HEK293 (cell line): ENCODE results near the gene ANO9.

Source experiments
- ATF2 ChIP-seq: fragments of 450-650 bp; formaldehyde crosslinking; IDR thresholded peaks from 2 replicates; pipeline ENCODE4 v1.5.1; 2016; ENCODE audit warnings: missing biosample characterization, missing genetic modification characterization, low read depth
- CTCF ChIP-seq: fragments of 450-650 bp; formaldehyde crosslinking; IDR thresholded peaks from 2 replicates; pipeline ENCODE4 v1.5.1; 2016; ENCODE audit warnings: missing biosample characterization, missing genetic modification characterization
- REPIN1 ChIP-seq: fragments of 450-650 bp; formaldehyde crosslinking; IDR thresholded peaks from 2 replicates; pipeline ENCODE4 v1.5.1; 2017; ENCODE audit warnings: missing biosample characterization, missing genetic modification characterization, low read depth
- YY1 ChIP-seq: fragments of 450-650 bp; formaldehyde crosslinking; IDR thresholded peaks from 2 replicates; pipeline ENCODE4 v1.5.1; 2018; ENCODE audit warnings: missing biosample characterization, missing genetic modification characterization
- ZNF121 ChIP-seq: fragments of 450-650 bp; formaldehyde crosslinking; IDR thresholded peaks from 2 replicates; pipeline ENCODE4 v1.5.1; 2016; ENCODE audit warnings: missing biosample characterization, missing genetic modification characterization
- ZNF416 ChIP-seq: fragments of 450-650 bp; formaldehyde crosslinking; IDR thresholded peaks from 2 replicates; pipeline ENCODE4 v1.5.1; 2016; ENCODE audit warnings: missing biosample characterization, missing genetic modification characterization
- ZNF48 ChIP-seq: fragments of 450-650 bp; formaldehyde crosslinking; IDR thresholded peaks from 2 replicates; pipeline ENCODE4 v1.5.1; 2016; ENCODE audit warnings: missing biosample characterization, missing genetic modification characterization
- ZNF610 ChIP-seq: fragments of 450-650 bp; formaldehyde crosslinking; IDR thresholded peaks from 2 replicates; pipeline ENCODE4 v1.5.1; 2016; ENCODE audit warnings: missing biosample characterization, missing genetic modification characterization, borderline replicate concordance

- TF ChIP-seq ZNF121 (tag by site-specific recombination) (no peak), YY1 (tag by site-specific recombination) (no peak), ATF2 (tag by site-specific recombination) (no peak), ZNF48 (no peak), ZNF610 (tag by site-specific recombination) (no peak), REPIN1 (tag by site-specific recombination) (no peak), CTCF (tag by site-specific recombination) (no peak), ZNF416 (tag by site-specific recombination) (no peak)
Measured at GRCh38 chr11:394858-395655, 46.8 kb downstream of the ANO9 start.
